B cell (primary cell): ENCODE results near the gene MKRN2. TPM values are rescaled to one million over a fixed set of nuclear protein-coding genes. Genes with fewer than 3 reads are reported as not detected.

Source experiments
- ATAC-seq: fragments of 200-7000 bp; cut with Tn5 transposase; one replicate; pipeline ENCODE4 v1.10.0; 2021; ENCODE audit warnings: low read depth, mild to moderate bottlenecking, moderate number of reproducible peaks, moderate library complexity
- CTCF ChIA-PET: fragments of 350-600 bp; sonication (Branson Sonifier 250); formaldehyde crosslinking; loops from one replicate; lab custom pipeline; 2021; ENCODE audit warnings: antibody characterized with exemption, inconsistent platforms; lab: Charles Lee
- POLR2A ChIA-PET: fragments of 350-600 bp; sonication (Branson Sonifier 250); formaldehyde crosslinking; loops from one replicate; lab custom pipeline; 2021; ENCODE audit warnings: antibody characterized with exemption; lab: Charles Lee
- DNase-seq: peaks from one replicate; pipeline ENCODE4 v3.0.0; 2013
- H2AFZ ChIP-seq: 2 replicates; pipeline ENCODE4 v1.6.1; 2012; ENCODE audit warnings: mild to moderate bottlenecking, low read depth, low read length; ENCODE audit not compliant: insufficient read depth, poor library complexity, severe bottlenecking
- H3K27ac ChIP-seq, 2 donors: 1 replicate in 1 of 2; 2 replicates in 1 of 2; pipeline ENCODE4 v1.5.1; 2012 to 2013; ENCODE audit warnings: low read length in 2 of 2, mild to moderate bottlenecking in 2 of 2, moderate library complexity in 1 of 2
- H3K27me3 ChIP-seq, 4 experiments: fragments of 200-600 bp in 1 of 4; sonication (generic) in 1 of 4; replicated peaks in 1 of 4; 1 replicate in 2 of 4; 2 replicates in 2 of 4; pipeline versions ENCODE4 v1.6.1 to v1.7.0; 2013 to 2016; ENCODE audit warnings: low read length in 3 of 4, mild to moderate bottlenecking in 2 of 4, mixed read lengths in 1 of 4, moderate library complexity in 1 of 4; ENCODE audit not compliant: insufficient read depth in 4 of 4, control insufficient read depth in 3 of 4; ENCODE audit errors: control extremely low read depth in 1 of 4
- H3K36me3 ChIP-seq, 2 experiments: replicated peaks in 1 of 2; 1 replicate in 1 of 2; 2 replicates in 1 of 2; pipeline versions ENCODE4 v1.6.1 to v1.7.1; 2013; ENCODE audit warnings: low read length in 1 of 2; ENCODE audit not compliant: insufficient read depth in 2 of 2, control insufficient read depth in 1 of 2; ENCODE audit errors: control extremely low read depth in 1 of 2, extremely low read depth in 1 of 2
- H3K4me1 ChIP-seq, 2 donors: fragments of 200-600 bp in 1 of 2; sonication (generic) in 1 of 2; 1 replicate in 1 of 2; 2 replicates in 1 of 2; pipeline versions ENCODE4 v1.5.1 to v1.6.1; 2013 to 2017; ENCODE audit warnings: low read length in 2 of 2; ENCODE audit not compliant: control insufficient read depth in 2 of 2, insufficient read depth in 2 of 2
- H3K4me2 ChIP-seq: replicated peaks from 2 replicates; pipeline ENCODE3; 2012; ENCODE audit warnings: mild to moderate bottlenecking, low read depth, low read length; ENCODE audit not compliant: poor library complexity, severe bottlenecking
- H3K4me3 ChIP-seq, 5 experiments: fragments of 200-600 bp in 1 of 5; sonication (generic) in 1 of 5; 1 replicate in 3 of 5; 2 replicates in 2 of 5; pipeline versions ENCODE4 v1.5.1 to v1.7.0; 2011 to 2016; ENCODE audit warnings: low read length in 4 of 5, mild to moderate bottlenecking in 4 of 5, low read depth in 2 of 5, control low read depth in 1 of 5, moderate library complexity in 1 of 5; ENCODE audit not compliant: insufficient read depth in 1 of 5; ENCODE audit errors: control extremely low read depth in 1 of 5, extremely low read depth in 1 of 5
- H3K79me2 ChIP-seq: fragments of 200-600 bp; sonication (generic); one replicate; pipeline ENCODE4 v1.6.0; 2016; ENCODE audit warnings: low read length; ENCODE audit not compliant: control insufficient read depth, insufficient read depth
- H3K9ac ChIP-seq: fragments of 200-600 bp; sonication (generic); 2 replicates; pipeline ENCODE4 v1.6.1; 2017; ENCODE audit warnings: mild to moderate bottlenecking, low read length, moderate library complexity
- H3K9me3 ChIP-seq, 3 donors: one replicate each; pipeline versions ENCODE4 v1.6.1 to v1.7.1; 2013; ENCODE audit warnings: low read length in 2 of 3; ENCODE audit not compliant: control insufficient read depth in 2 of 3, insufficient read depth in 1 of 3; ENCODE audit errors: control extremely low read depth in 1 of 3
- H4K20me1 ChIP-seq: 2 replicates; pipeline ENCODE4 v1.6.0; 2012; ENCODE audit warnings: mild to moderate bottlenecking, low read length; ENCODE audit not compliant: insufficient read depth, control insufficient read depth, poor library complexity, severe bottlenecking
- H3K27ac Mint-ChIP-seq: one replicate; pipeline ENCODE4 v1.8.0; 2021; ENCODE audit warnings: mixed read lengths
- H3K27me3 Mint-ChIP-seq: one replicate; pipeline ENCODE4 v1.8.0; 2021; ENCODE audit warnings: mixed read lengths
- H3K4me1 Mint-ChIP-seq: one replicate; pipeline ENCODE4 v1.8.0; 2021; ENCODE audit warnings: mixed read lengths
- H3K4me3 Mint-ChIP-seq: one replicate; pipeline ENCODE4 v1.8.0; 2021; ENCODE audit warnings: mixed read lengths
- H3K9me3 Mint-ChIP-seq: one replicate; pipeline ENCODE4 v1.8.0; 2022; ENCODE audit warnings: mixed read lengths; ENCODE audit not compliant: insufficient read depth
- EZH2 ChIP-seq: IDR thresholded peaks from 2 replicates; pipeline ENCODE4 v1.6.1; 2012; ENCODE audit warnings: borderline replicate concordance, low read depth, mild to moderate bottlenecking, moderate library complexity, low read length; ENCODE audit not compliant: insufficient read depth, poor library complexity, severe bottlenecking
- WGBS: methylation state at CpG from one replicate; pipeline ENCODE4 v1.1.5; 2013; ENCODE audit warnings: missing lambda C conversion rate; ENCODE audit not compliant: insufficient coverage; 5-methylcytosine and 5-hydroxymethylcytosine counted together
- intact Hi-C: fragments of 100-400 bp; cut with micrococcal nuclease; formaldehyde crosslinking; loops from one replicate; pipeline ENCODE4 v1.10.0; 2022
- polyA plus RNA-seq: library from polyadenylated mRNA; depleted of rRNA; stranded (reverse); fragments of >200 nt; gene quantifications from 2 replicates; pipeline ENCODE4 v1.2.3, GENCODE V29; 2012
- total RNA-seq, 2 donors: library from RNA; stranded (reverse); fragments of 120-200 nt in 1 of 2; gene quantifications; 1 replicate in 1 of 2; 2 replicates in 1 of 2; pipeline versions ENCODE4 v1.2.3 to v1.2.4, GENCODE V29; 2013 to 2022
- TF ChIP-seq, protein P1 (sequence below): fragments of 200-600 bp; IDR thresholded peaks from one replicate; pipeline ENCODE4 v1.8.0; 2022; ENCODE audit warnings: antibody characterized with exemption, mild to moderate bottlenecking

Gene MKRN2
- total and polyA plus RNA-seq, 2 donors (not counting 1 experiment from before 2014, with no cell fraction given) = 21.5 to 25.9 TPM

DNA sequence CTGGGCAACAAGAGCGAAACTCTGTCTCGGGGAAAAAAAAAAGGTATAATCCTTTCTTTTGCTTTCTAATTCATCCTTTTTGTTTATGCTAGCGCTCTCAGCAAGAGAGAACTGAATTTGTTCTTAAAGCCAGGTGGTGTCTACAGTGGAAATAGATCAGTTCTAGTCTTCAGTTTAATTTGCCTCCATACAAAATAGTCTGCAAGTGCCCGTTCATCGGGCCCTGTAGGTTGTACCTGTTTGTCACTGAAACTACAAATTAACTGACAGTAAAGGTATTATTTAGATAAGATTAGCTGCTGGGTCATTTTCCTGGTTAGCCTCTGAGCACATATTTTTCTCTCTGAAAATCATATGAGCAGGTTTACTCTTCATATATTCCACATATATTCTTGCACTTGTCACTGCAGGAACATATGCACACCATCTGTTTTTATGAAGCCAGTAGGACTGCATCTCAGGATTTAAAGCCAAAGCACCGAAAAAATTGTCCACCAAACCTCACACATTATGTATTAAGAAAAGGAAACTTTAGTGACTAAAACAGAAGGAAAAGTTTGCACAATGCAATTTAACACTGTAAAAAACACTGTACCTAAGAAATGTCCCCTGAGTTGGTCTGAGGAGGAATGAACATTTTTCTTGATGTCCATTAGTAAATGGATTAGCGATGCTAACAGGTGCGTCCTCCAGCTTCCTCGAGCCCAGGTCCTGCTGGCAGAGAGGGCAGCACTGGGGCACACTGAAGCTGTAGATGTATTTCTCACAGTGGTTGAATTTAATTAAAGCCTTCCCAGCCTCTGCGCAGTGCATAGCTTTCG is 12.0 kb upstream of the MKRN2 start:
- ATAC-seq = no peak
- no peaks in the 10 kb centered on the region for H3K4me1 Mint-ChIP-seq
- POLR2A ChIA-PET = no interaction called here
- H3K4me1 ChIP-seq = no peaks in the 10 kb centered on the region
- H4K20me1 ChIP-seq = no peaks in the 10 kb centered on the region
- WGBS = 87% methylated on average over 6 of the region's 11 CpGs
- H3K27ac Mint-ChIP-seq = no peak overlapping the region
- H3K9ac ChIP-seq = no peak overlapping the region
- H3K27me3 Mint-ChIP-seq = peaks cover 2% of the 10 kb centered on the region
- TF ChIP-seq, protein P1, sequence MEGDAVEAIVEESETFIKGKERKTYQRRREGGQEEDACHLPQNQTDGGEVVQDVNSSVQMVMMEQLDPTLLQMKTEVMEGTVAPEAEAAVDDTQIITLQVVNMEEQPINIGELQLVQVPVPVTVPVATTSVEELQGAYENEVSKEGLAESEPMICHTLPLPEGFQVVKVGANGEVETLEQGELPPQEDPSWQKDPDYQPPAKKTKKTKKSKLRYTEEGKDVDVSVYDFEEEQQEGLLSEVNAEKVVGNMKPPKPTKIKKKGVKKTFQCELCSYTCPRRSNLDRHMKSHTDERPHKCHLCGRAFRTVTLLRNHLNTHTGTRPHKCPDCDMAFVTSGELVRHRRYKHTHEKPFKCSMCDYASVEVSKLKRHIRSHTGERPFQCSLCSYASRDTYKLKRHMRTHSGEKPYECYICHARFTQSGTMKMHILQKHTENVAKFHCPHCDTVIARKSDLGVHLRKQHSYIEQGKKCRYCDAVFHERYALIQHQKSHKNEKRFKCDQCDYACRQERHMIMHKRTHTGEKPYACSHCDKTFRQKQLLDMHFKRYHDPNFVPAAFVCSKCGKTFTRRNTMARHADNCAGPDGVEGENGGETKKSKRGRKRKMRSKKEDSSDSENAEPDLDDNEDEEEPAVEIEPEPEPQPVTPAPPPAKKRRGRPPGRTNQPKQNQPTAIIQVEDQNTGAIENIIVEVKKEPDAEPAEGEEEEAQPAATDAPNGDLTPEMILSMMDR = no peak
- no peak for TF ChIP-seq EZH2
- H3K27ac ChIP-seq = no peak overlapping the region
- no peak overlapping the region for H3K4me2 ChIP-seq
- H3K9me3 ChIP-seq = no peaks in the 10 kb centered on the region
- no peak overlapping the region for H2AFZ ChIP-seq
- H3K4me3 Mint-ChIP-seq = no peak overlapping the region
- intact Hi-C loops = no loop called here
- H3K9me3 Mint-ChIP-seq = no peaks in the 10 kb centered on the region
- H3K79me2 ChIP-seq = no peaks in the 10 kb centered on the region
- H3K4me3 ChIP-seq = no peak overlapping the region
- CTCF ChIA-PET = interaction anchor here (0.8 kb wide), 1 partner anchor 65 kb away, joined by 3 read pairs; no protein-coding TSS in a partner anchor
- H3K27me3 ChIP-seq = no peaks in the 10 kb centered on the region
- H3K36me3 ChIP-seq = no peaks in the 10 kb centered on the region
- no peak for DNase-seq

DNA sequence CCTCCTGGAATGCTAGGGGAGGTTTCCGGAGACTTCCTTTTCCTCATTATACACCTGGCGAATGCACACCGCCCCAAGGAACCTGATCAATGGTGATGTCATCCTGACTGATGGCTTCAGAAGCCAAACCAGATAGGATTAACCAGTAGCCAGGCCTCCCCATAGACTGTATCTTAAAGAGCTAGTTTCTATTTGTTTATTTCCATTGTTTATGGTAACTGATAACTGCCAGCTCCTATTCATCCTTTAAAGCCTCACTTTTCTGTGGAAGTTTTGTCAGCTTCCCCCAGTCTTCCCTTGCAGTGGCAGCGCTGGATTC is 11.5 kb upstream of the MKRN2 start, which contains the start of gene MKRN2OS:
MKRN2OS (minus strand) TSS at position 27 of the 319 bp plus-strand sequence. CDS start 35 bp downstream, outside the sequence.
- Mint-ChIP-seq H3K27me3 (peaks cover 7% of the 10 kb centered on the region), H3K4me3 (no peak within 1 kb of the TSS), H3K4me1 (no peaks in the 10 kb centered on the region), H3K27ac (no peak within 1 kb of the TSS), H3K9me3 (no peaks in the 10 kb centered on the region)
- no peaks in the 10 kb centered on the region for H3K79me2 ChIP-seq
- H3K36me3 ChIP-seq = no peaks in the 10 kb centered on the region
- WGBS = 100% methylated on average over 1 of the region's 4 CpGs
- no peak for TF ChIP-seq EZH2
- TF ChIP-seq, protein P1 = no peak
- POLR2A ChIA-PET = no interaction called here
- H3K9ac ChIP-seq = no peak within 1 kb of the TSS
- H3K27ac ChIP-seq = no peak within 1 kb of the TSS
- no peak within 1 kb of the TSS for H2AFZ ChIP-seq
- CTCF ChIA-PET = interaction anchor here (0.8 kb wide), 1 partner anchor 66 kb away, joined by 3 read pairs; no protein-coding TSS in a partner anchor
- H3K9me3 ChIP-seq = no peaks in the 10 kb centered on the region
- ATAC-seq (no peak), DNase-seq (no peak)
- H3K4me3 ChIP-seq = no peak within 1 kb of the TSS
- no peak within 1 kb of the TSS for H3K4me2 ChIP-seq
- H4K20me1 ChIP-seq = no peaks in the 10 kb centered on the region
- H3K27me3 ChIP-seq = no peaks in the 10 kb centered on the region
- H3K4me1 ChIP-seq = no peaks in the 10 kb centered on the region
- intact Hi-C loops = no loop called here
